GM21717 (cell line): ENCODE measurements around the gene STARD9.
"Not testable (repeated sequence)": the region's sequence is repeated elsewhere in the genome, so short reads cannot be mapped to it uniquely, and the experiment has no call there.

Source experiments
- ATAC-seq: cut with Tn5 transposase; IDR thresholded peaks from one replicate; pipeline ENCODE4 v1.9.1; 2021; ENCODE audit warnings: mild to moderate bottlenecking, moderate library complexity; ENCODE audit not compliant: unreplicated experiment

The STARD9 gene

GRCh38 chr15:42760759-42761158, 185.4 kb downstream of the STARD9 start:
- ATAC-seq, result no peak

GRCh38 chr15:42761813-42762212, 186.4 kb downstream of the STARD9 start:
- not testable (repeated sequence) for ATAC-seq

- ATAC-seq, result not testable (repeated sequence)
Measured at GRCh38 chr15:42764154-42764731, 188.8 kb downstream of the STARD9 start.

- ATAC-seq, result not testable (repeated sequence)
Measured at GRCh38 chr15:42766109-42766508, 190.7 kb downstream of the STARD9 start.
